Hematopoietic multipotent progenitor cell treated with erythropoietin and hydrocortisone succinate and interleukin-3 and kit ligand, for 17 days (in vitro differentiated cells): ENCODE measurements around the gene NCOA6.
A peak's percentile ranks its signal among the peaks of the same experiment; 100 is the strongest.
"Not testable (repeated sequence)": the region's sequence is repeated elsewhere in the genome, so short reads cannot be mapped to it uniquely, and the experiment has no call there.

Experiments used
- DNase-seq: peaks from one replicate; pipeline ENCODE4 v3.0.0-alpha.2; 2015; ENCODE audit warnings: low spot score

Gene NCOA6

DNA sequence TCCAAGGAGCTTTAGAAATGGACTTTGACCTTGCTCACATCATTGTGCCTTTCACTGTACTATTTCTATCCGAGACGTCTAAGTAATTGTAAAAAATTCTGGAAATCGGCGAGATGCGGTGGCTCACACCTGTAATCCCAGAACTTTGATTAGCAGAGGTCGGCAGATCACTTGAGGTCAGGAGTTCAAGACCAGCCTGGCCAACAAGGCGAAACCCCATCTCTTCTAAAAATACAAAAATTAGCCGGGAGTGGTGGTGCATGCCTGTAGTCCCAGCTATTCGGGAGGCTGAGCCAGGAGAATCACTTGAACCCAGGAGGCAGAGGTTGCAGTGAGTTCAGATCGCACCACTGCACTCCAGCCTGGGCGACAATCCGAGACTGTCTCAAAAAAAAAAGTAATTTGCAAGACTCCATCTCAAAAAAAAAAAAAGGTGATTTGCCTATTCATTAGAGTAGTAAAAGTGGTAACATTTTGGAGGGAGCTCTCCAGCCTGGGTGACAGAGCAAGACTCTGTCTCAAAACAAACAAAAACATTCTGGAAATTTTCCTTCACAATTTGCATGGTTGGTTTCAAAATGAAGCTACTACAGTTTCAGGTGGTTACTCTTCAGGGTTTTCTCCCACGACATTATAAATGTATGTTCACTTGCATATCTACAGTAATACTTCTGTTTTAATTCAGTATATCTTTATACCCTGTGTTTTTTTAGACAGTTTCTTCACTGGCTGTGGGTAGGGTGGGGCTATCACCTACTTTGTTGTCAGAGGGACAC lies 106.0 kb downstream of the NCOA6 start:
- not testable (repeated sequence) for DNase-seq

DNA sequence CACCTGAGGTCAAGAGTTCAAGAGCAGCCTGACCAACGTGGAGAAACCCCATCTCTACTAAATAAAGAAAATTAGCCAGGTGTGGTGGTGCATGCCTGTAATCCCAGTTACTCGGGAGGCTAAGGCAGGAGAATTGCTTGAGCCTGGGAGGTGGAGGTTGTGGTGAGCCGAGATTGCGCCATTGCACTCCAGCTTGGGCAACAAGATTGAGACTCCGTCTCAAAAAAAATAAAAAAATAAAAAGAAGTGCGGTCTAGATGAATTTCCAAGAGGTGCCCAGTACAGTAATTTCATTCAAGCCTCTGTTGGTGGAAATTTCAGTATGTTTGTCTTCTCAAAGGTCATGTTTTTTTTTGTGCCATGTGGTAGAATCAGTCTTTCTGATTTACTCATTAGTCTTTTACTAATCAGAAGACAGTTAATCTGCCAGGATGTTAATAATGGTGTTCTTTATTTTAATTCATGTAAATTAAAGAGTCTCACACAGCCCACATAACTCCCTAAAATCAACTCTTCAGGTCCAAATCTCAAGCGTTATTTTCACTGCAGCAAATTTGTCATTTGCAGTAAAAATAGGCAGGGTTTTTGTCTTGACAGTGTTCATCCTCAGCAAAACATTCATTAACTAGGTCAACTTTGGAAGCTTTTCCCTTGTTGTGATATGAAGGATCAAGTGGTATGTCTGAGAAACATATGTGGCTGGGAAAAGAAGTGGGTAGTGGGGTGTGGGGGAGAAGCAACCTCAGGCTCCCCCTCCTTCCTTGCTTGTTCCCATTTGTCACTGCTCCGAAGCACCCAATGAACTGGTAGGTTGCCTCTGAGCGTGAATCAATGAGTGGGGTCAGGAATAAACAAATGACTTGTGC lies 108.0 kb downstream of the NCOA6 start:
- no peak for DNase-seq

DNA sequence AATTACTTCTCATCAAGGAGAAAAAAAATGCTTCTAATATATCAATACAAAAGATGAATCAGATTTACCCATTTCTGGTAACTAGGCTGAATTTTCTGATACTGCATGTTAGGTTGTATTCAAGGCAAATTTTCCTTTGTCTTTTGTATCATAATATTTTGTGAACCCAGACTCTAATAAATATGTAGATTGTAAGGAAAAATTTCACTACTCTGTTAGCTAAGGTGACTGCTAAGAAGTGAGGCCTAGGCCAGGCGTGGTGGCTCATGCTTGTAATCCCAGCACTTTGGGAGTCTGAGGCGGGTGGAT lies 108.6 kb downstream of the NCOA6 start:
- DNase-seq, result no peak

DNA sequence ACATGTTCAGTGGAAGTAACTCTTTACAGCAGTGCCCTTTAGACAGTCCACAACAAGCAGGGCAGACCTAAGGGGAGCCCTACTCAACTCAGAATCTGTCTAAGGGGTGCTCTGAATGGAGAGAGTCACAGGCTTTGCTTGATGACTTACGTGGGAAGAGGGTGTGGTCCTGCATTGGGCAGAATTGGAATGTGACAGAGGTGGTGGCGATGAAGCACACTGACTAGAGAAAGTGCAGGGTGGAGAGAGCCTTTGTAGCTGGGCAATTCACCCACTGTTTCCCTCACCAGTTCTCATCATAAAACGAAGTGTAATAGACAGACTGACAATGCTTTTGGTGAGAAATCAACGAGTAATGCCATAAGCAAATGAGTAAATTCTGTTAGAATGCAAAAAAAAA lies 110.1 kb downstream of the NCOA6 start:
- DNase-seq, result no peak

DNA sequence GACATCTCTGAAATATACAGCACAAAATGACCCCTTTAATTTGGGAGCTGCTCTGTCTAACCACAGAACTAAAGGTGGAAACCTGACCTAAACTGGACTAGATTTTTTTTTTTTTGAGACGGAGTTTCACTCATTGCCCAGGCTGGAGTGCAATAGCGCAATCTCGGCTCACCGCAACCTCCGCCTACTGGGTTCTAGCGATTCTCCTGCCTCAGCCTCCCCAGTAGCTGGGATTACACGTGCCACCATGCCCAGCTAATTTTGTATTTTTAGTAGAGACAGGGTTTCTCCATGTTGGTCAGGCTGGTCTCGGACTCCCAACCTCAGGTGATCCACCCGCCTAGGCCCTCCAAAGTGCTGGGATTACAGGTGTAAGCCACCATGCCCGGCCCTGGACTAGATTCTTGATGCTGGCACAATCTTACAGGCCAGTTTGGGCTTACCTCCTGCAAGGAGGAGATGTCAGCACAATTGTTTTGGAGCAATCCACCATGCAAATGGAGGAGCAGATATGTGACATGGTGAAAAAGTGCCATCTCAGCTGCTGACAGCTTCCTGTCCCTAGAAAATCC lies 111.4 kb downstream of the NCOA6 start:
- DNase-seq, result not testable (repeated sequence)

DNA sequence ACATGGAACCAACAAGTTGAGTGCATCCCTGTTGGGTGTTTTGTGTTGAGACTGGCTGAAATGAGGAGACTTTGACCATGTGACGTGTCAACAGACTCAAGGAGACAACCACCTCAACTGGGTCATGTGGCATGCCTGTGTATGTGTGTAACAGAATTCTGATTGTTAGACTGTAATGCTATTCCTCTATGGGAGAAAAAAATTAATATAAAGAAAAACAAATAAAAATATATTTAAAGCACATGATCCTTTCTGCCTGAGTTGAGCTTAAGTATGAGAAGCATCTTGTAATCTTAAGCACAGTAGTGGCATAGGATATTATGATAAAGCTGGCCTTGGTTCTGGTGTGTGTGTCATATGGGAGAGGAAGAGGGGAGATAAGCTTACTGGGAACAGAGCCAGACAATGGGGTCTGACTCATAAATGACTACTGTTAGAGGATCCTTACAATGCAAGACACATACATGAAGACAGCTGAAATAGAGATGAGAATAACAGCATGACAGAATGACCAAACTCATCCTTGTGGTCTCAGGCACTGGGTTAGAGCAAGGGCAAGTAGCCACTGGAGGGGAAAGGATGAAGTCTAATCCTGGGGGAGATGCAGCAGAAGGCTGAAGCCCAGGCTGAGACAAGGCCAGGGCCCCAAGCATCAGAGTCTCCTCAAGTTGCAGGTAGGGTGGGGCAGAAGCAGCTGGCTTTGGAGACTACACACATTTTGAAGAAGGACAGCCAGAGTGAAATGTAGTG lies 112.1 kb downstream of the NCOA6 start:
- peak; percentile 83 for DNase-seq

DNA sequence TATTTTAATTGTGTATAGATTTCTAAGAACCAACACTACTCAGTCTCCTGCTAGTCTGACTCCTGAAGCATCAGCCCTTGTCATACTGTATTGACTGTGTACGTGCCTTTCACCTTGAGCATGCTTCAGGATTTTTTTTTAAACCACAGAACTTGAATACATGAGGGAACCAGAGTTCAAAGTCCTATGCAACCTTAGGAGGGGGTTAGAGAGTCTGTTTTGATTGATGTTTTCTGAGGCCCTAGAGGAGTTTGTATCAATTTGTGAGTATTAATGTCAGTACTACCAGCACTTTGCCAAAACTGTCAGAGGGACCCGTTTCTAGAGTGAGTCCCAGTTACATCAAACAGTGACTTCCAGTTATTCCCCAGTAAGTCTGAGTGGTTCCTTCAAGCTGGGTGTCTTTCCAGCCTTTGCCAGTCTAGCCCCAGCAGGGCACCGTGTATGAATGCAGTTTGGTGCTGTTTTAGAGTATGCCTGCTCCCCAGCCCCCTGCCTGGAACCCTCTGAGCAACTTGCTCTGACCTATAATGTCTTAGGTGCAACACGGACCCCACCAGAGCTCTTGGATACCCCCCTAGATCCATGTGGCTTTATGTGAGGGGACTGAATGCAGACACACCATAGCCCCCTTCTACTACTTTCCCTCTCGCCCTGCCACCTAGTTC lies 112.8 kb downstream of the NCOA6 start:
- DNase-seq, result no peak

DNA sequence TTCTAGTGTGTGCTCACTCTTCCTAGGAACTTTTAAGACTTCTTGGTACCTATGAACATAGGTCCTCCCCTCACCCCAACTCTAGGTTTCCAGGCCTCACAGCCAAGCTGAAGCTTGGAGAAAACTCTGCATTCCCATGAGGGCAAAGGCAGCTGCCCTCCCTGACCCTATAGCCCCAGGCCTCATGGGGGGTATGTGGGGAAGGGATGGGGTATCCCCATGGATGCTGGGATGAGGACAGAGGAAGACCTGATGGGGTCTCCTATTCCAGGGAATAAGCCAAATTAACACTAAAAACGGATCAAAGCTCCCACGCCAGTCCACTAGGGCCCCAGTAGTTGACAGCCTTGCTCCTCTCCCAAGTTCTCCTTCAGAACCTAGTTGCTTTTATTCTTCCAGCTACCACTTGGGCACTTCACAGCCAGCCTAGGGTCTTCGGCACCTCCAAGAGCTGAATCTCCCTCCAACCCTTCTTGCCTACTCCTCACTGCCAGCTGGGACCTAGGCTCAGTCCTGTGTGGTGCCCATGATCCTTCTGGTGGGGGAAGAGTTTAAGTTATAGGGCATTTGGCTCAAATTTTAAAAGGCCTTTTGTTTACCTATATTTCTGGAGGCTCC lies 113.5 kb downstream of the NCOA6 start:
- no peak for DNase-seq

DNA sequence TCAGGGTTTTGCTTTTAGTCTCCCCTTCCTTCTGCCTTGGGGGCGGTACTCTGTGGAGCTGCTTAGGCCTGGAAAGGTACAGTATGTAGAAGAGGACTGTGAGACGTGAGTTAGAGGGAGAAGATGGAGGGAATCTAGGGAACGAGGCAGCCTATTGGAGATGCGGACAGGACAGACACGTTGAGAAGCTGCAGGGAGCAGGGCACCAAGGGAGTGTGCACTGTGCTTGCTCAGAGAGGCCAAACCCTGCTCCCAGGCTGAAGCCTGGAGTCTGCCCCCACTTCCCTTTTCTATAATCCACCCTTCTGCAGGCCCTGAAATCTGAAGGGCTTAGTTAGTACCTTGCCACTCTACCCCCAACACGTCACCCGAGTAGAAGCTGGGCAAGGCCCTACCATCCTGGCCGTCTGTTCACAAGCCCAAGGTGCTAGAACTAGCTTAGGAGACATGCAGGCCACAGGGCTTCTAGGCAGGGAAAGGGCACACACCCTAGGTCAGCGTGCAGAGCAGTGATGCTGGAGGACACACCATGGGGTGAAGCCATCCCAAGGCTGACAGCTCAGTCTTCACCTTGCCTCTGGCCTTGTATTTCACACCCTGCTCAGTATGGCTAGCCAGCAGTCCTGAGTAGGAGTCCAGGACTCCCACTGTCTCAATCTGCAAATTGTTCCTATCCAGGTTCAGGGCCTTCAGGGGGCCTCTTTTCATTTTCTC lies 114.4 kb downstream of the NCOA6 start:
- DNase-seq, result no peak

DNA sequence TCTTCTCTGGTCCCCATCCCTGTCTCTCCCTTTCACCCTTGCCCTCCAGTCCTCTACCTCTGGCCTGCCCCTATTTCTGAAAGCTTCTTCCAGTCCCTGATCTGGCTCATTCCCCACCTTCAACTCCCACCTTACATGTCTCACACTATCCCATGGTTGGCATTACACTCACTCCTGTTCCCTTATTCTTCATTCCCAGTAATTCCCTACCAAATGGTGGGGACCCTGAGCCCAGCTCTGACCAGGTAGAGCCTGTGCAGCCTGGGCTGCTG lies 114.9 kb downstream of the NCOA6 start:
- no peak for DNase-seq

DNA sequence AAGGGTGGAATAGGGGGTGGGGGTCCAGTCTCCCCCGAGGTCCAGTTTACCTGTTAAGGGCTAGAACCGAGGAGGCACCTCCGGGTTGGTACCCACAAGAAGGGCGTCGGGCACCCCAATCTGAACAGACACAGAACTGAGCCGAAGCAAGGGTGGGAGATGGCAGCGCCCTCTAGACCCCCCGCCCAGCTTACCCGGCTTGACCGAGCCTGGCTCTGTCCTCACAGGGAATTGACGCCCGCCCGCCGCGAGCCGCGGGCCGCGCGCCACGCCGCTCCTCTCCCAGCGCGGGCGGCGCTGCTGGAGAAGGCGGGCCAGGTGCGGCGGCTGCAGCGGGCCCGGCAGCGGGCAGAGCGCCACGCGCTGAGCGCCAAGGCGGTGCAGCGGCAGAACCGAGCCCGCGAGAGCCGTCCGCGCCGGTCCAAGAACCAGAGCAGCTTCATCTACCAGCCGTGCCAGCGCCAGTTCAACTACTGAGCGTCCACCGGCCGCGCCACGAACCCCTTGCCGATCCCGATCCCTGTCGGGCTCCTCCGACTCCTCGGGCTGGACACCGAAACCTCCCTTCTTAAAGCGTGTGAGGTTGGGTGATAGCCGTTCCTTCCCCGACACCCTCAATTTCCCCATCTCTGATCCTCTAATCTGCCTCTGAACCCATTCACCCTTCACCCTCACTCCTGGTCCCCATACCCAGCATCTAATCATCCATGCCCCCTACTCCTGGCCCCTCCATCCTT lies 115.5 kb downstream of the NCOA6 start:
- no peak for DNase-seq

DNA sequence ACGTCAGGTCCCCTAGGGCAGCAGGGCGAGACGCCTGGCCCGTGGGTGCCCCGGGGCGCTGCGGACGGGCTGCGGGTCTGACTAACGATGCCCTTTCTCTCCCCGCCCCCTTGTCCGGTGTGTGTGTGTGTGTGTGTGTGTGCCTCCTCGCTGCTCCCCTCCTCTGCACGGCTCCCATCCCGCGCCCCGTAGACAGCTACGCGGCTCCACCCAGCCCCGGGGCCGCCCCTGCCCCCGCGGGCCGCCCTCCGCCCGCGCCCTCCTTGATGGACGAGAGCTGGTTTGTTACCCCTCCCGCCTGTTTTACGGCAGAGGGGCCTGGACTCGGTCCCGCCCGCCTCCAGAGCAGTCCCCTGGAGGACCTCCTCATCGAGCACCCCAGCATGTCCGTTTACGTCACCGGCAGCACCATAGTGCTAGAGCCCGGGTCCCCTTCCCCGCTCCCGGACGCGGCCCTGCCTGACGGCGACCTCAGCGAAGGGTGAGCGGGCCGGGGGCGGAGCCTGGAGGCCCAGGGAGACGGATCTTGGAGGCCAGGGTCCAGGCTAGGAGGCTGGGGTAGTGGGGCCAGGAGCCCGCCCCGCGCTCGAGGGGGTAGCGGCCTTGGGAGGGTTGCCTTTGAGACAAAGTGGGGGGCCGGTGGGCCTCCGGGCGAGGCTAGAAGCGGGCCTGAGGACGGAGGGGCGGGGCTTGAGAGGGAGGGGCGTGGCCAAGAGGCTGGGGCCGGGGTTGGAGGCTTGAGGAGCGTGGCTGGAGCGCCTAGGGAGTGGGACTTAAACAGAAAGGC lies 116.2 kb downstream of the NCOA6 start:
- peak; percentile 83 for DNase-seq

DNA sequence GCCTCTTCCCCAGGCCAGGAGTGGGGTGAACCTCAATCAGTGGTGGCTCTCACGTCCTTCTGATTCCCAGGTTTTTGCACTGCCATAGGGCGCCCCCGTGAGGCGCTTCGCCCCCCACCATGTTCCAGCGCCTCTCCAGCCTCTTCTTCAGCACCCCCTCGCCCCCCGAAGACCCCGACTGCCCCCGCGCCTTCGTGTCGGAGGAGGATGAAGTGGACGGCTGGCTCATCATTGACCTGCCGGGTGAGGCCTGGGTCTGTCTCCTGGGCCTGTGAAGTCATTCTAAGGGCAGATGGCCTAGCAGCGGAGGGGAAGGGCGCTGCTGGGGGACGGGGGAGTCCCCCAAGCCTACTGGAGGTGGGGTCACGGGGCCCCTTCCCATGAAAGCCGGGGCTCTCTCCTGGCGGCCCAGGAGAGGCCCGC lies 116.8 kb downstream of the NCOA6 start:
- peak; percentile 64 for DNase-seq

DNA sequence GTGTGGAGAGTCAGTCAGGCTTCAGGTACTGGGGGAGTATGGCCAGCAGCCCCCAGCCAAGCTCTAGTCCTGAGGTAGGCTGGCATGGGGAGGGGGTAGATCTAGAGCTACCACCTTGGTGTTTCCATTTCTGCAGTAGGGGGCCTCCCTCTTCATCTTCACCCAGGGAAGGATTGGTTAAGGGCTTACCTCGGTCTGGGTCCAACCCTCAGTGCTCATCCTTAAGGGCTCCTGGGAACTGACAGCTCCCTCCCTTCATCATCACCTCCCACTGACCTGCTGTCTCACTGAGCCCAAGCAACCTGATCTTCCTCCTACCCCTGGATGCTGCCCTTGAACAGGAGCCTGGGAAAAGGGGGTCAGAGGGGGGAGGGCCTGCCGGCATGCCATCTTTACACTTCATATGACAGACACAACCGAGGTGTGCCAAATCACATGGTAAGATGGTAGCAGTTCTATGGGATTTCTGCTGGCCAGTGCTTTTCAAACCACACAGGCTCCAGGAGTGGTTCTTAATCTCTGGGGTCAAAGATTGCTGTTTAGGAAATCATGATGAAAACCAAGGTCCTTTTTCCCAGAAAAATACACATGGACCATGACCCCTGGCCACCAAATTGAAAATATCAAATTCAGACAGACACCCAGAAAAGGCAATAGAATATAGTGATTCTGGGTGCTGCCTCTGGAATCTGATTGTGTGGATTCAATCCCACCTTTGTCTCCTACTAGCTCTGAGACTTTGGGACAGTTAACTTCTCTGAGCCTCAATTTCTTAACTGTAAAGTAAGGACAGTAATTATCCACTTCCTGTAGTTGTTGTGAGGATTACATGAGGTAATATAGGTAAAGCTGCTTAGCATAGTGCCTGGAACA lies 118.3 kb downstream of the NCOA6 start:
- DNase-seq, result no peak

DNA sequence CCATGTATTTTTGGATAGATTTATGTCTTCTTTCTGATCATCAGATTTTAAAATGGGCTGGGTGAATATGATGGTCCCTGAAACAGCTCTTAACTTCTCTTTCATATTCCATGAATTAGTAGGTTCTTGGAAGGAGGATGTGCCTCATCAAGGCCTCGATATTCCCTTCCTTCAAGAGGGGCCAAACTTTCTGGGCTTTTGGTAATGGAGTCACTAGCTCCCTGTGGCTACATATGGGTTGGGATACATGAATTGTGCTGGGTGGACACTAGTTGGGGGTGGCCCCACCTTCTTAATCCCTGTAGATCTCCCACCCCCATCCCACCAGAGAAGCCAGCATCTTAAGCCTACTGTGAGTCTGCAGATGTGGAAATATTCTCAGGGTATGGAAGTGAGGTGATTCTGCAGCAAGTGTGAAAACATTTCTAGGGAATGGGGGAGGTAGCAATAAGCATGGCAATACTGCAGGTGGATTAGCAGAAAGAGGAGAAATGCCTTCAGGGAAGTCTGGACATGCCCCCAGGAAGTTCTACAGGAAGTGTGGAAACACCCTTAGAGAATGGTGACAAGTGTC lies 119.1 kb downstream of the NCOA6 start:
- DNase-seq, result no peak

DNA sequence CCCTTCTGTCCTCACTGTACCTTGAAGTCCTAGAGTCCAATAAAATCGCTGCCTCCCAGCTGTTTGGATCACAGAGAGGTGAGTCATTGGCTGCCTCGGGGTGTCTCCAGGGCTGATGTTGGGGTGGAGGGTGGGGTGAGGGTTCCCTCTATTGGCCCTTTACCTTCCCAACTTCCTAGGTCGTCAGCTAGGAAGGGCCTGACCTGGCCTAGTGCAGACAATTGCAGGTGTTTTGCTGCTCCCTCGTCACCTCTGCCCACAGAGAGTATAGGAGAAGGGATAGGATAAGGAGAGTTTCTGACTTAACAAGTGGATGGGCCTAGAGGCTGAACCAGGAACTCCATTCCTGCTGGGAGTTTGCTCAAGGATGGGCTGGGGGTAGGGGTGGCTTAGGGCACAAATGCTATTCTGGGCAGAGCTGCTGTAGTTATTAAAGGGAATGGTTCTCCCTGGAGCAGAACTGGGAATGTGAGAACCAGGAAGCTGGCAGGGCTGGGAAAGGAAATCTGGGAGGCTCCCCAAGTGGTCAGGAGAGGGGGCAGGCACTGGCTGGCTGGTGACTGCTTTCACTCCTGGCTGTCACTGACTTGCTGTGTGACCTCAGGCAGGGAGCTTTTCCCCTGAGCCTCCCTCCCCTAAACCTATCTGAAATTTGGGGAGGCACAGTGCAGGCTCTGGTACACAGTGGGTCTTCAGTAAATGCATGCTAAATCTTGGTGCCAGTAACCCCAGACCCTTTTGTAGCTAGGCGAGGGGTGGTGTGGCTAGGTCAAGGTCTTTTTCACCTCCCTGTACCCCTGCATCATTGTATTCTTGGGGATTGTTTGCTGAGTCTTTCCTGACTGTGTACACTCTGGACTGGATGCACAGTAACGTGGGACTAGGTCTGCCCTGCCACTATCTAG lies 119.8 kb downstream of the NCOA6 start:
- peak; percentile 88 for DNase-seq

DNA sequence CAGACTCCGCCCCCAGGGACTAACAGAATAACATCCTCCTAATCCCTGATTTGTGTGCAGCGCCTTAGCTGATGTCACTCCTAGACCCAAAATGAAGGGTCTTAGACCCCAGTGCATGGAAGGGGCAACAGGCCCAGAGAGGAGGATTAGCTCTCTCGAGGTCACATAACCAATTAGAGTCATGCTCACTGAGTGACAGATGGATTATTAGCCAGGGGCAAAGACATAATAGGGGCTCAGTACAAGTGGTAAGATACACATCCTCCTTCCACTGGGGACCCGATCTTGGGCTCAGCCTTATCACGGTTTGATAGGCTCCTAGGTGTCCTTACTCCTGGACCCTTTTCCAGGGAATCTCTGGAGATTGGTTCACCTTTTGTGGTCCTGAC lies 120.4 kb downstream of the NCOA6 start:
- no peak for DNase-seq
